Keratinocyte (primary cell): ENCODE measurements around the gene SH3GLB1. TPM values are rescaled to one million over a fixed set of nuclear protein-coding genes. Genes with fewer than 3 reads are reported as not detected.

Source experiments
- DNase-seq: peaks from one replicate; pipeline ENCODE4 v3.0.0-alpha.2; 2011; ENCODE audit warnings: low read depth, missing footprints, low spot score
- FAIRE-seq: peaks from 2 replicates; lab custom pipeline; 2011; peaks lifted over from hg19 to GRCh38; lab: Jason Lieb, UNC
- H2AFZ ChIP-seq: 2 replicates; pipeline ENCODE4 v1.6.0; 2012; ENCODE audit warnings: low read length, control low read depth, inconsistent platforms; ENCODE audit not compliant: control insufficient read depth
- H3K27ac ChIP-seq: 2 replicates; pipeline ENCODE4 v1.5.1; 2011; ENCODE audit warnings: low read length; ENCODE audit not compliant: control insufficient read depth, insufficient read depth
- H3K27me3 ChIP-seq: 3 replicates; pipeline ENCODE4 v1.6.0; 2011; ENCODE audit warnings: low read length; ENCODE audit not compliant: control insufficient read depth, insufficient read depth; ENCODE audit errors: extremely low read depth
- H3K36me3 ChIP-seq, 2 experiments: 2 replicates in 1 of 2; 3 replicates in 1 of 2; pipeline ENCODE4 v1.5.1; 2011; ENCODE audit warnings: low read length in 2 of 2, mild to moderate bottlenecking in 1 of 2; ENCODE audit not compliant: control insufficient read depth in 2 of 2, insufficient read depth in 2 of 2; ENCODE audit errors: extremely low read depth in 1 of 2
- H3K4me1 ChIP-seq: 3 replicates; pipeline ENCODE4 v1.5.1; 2011; ENCODE audit warnings: low read length; ENCODE audit not compliant: control insufficient read depth, insufficient read depth; ENCODE audit errors: extremely low read depth
- H3K4me2 ChIP-seq: 3 replicates; pipeline ENCODE4 v1.6.0; 2011; ENCODE audit warnings: low read depth, low read length; ENCODE audit not compliant: control insufficient read depth, insufficient read depth; ENCODE audit errors: extremely low read depth
- H3K4me3 ChIP-seq, 3 experiments: fragments of 200-600 bp in 1 of 3; sonication (generic) in 1 of 3; 2 replicates in 2 of 3; 3 replicates in 1 of 3; pipeline ENCODE4 v1.5.1; 2011 to 2016; ENCODE audit warnings: low read length in 3 of 3, mild to moderate bottlenecking in 3 of 3, control low read depth in 2 of 3, inconsistent platforms in 1 of 3, low read depth in 1 of 3, mixed read lengths in 1 of 3, mixed run types in 1 of 3, moderate library complexity in 1 of 3; ENCODE audit not compliant: control insufficient read depth in 2 of 3, insufficient read depth in 2 of 3; ENCODE audit errors: extremely low read depth in 1 of 3
- H3K79me2 ChIP-seq: 2 replicates; pipeline ENCODE4 v1.6.0; 2012; ENCODE audit warnings: low read length; ENCODE audit not compliant: control insufficient read depth, insufficient read depth
- H3K9ac ChIP-seq: 3 replicates; pipeline ENCODE4 v1.6.0; 2011; ENCODE audit warnings: low read length; ENCODE audit not compliant: control insufficient read depth, insufficient read depth; ENCODE audit errors: extremely low read depth
- H3K9me1 ChIP-seq: 3 replicates; pipeline ENCODE4 v1.6.0; 2011; ENCODE audit warnings: low read length; ENCODE audit not compliant: control insufficient read depth, insufficient read depth; ENCODE audit errors: extremely low read depth
- H3K9me3 ChIP-seq: 2 replicates; pipeline ENCODE4 v1.5.1; 2012; ENCODE audit warnings: low read depth, low read length; ENCODE audit not compliant: control insufficient read depth
- H4K20me1 ChIP-seq: 3 replicates; pipeline ENCODE4 v1.6.0; 2011; ENCODE audit warnings: low read length; ENCODE audit not compliant: control insufficient read depth, insufficient read depth; ENCODE audit errors: extremely low read depth
- EZH2 ChIP-seq: IDR thresholded peaks from one replicate; pipeline ENCODE4 v1.6.1; 2012; ENCODE audit warnings: inconsistent platforms, mild to moderate bottlenecking, low read length, moderate library complexity
- dilution Hi-C: fragments of 300-500 bp; cut with MboI; formaldehyde crosslinking; loops from one replicate; pipeline ENCODE4 v1.7.0; 2020; ENCODE audit warnings: low sequenced_read_pairs; ENCODE audit not compliant: extremely low pct_ligation_motif_present
- polyA plus RNA-seq, 5 experiments: library from polyadenylated mRNA; depleted of rRNA in 3 of 5; stranded (reverse) in 3 of 5; stranded (forward) in 1 of 5; unstranded in 1 of 5; fragments of >200 nt; gene quantifications; 1 replicate in 1 of 5; 2 replicates in 3 of 5; 3 replicates in 1 of 5; pipeline versions ENCODE4 v1.2.1 to v1.2.3, GENCODE V29; 2011 to 2012; ENCODE audit warnings: missing spikeins in 2 of 5, low read depth in 1 of 5, low replicate concordance in 1 of 5
- TF ChIP-seq, protein P1 (sequence below), 3 experiments: IDR thresholded peaks in 1 of 3; conservative IDR thresholded peaks in 1 of 3; optimal IDR thresholded peaks in 1 of 3; 2 replicates in 2 of 3; 3 replicates in 1 of 3; pipeline versions ENCODE3 to v1.5.1; 2011; ENCODE audit warnings: low read length in 3 of 3, mild to moderate bottlenecking in 3 of 3, moderate library complexity in 2 of 3, control low read depth in 1 of 3, inconsistent platforms in 1 of 3; ENCODE audit not compliant: insufficient read depth in 2 of 3; ENCODE audit errors: extremely low read depth in 1 of 3

The SH3GLB1 gene
- polyA plus RNA-seq, 1 donor (not counting 4 experiments of a cell fraction or from before 2014, with no cell fraction given): 77.1 TPM

DNA sequence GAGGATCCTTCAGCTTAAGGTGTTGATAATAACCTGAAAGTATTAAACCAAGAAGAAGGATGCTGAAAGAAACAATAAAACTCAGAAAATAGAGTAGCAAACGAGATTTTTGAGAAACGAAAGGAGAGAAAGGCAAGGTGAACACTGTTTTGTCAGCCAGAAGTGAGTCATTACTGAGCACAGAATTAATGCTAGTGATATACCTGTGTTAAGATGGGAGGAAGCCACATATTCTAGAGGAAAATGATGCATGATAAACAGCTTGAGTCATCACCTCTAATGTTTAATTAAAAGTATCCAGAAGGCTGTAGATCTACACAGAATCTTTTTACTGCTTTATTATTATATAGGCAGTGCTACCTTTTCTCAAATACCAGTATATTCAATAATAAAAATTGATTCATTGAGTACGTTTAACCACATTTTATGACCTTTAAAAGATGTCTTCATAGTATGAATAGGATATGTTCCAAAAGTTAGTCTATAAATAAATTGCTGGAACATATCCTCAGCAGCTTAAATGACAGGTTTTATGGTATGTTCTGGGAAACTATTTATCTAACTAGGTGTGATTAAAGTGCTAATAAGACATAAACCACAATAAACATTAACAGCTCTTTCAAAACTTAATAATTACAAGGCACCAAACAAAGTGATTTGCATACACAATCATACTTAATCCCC is 10.3 kb downstream of the SH3GLB1 start:
- dilution Hi-C loops: no loop called here
- peaks cover 82% of the 10 kb centered on the region for H3K79me2 ChIP-seq

DNA sequence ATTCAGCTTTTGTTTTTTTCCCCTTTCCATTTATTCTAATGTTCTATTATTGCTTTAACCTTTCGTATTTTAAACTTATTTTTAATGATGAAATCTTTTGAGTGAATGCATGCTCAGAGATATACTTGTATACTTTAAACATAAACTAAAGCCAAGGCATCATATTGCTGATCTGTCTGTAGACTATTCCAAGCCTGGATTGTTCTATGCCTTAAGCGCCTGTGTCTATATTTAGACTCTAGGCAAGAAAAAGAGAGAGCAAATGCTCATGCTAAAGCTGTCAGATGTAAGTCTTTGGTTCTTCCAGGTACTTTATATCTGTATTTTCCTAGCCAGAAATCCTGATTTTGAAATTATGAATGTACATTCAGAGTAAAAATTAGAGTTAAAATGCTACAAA is 14.4 kb downstream of the SH3GLB1 start:
- no peak overlapping the region for H3K27ac ChIP-seq
- FAIRE-seq (no peak), DNase-seq (no peak)
- H3K4me1 ChIP-seq: peaks cover 12% of the 10 kb centered on the region
- no peaks in the 10 kb centered on the region for H3K27me3 ChIP-seq
- H3K4me2 ChIP-seq: no peak overlapping the region
- no peak overlapping the region for H3K4me3 ChIP-seq
- dilution Hi-C loops: no loop called here
- H3K9me3 ChIP-seq: no peaks in the 10 kb centered on the region
- no peaks in the 10 kb centered on the region for H3K9me1 ChIP-seq
- peaks cover 7% of the 10 kb centered on the region for H4K20me1 ChIP-seq
- no peak overlapping the region for H3K9ac ChIP-seq
- H3K79me2 ChIP-seq: peaks cover 47% of the 10 kb centered on the region
- H2AFZ ChIP-seq: no peak overlapping the region
- TF ChIP-seq EZH2: no peak
- TF ChIP-seq, protein P1, sequence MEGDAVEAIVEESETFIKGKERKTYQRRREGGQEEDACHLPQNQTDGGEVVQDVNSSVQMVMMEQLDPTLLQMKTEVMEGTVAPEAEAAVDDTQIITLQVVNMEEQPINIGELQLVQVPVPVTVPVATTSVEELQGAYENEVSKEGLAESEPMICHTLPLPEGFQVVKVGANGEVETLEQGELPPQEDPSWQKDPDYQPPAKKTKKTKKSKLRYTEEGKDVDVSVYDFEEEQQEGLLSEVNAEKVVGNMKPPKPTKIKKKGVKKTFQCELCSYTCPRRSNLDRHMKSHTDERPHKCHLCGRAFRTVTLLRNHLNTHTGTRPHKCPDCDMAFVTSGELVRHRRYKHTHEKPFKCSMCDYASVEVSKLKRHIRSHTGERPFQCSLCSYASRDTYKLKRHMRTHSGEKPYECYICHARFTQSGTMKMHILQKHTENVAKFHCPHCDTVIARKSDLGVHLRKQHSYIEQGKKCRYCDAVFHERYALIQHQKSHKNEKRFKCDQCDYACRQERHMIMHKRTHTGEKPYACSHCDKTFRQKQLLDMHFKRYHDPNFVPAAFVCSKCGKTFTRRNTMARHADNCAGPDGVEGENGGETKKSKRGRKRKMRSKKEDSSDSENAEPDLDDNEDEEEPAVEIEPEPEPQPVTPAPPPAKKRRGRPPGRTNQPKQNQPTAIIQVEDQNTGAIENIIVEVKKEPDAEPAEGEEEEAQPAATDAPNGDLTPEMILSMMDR (optimal IDR thresholded peaks at IDR 0.05 in 1 of 3, IDR thresholded peaks at IDR 0.05 in 1 of 3, conservative IDR thresholded peaks at IDR 0.05 in 1 of 3; ENCODE audit: extremely low read depth in 1 of 3, insufficient read depth in 2 of 3, low read length in 3 of 3): no peak
- peaks cover 4 to 5% of the 10 kb centered on the region in 2 experiments for H3K36me3 ChIP-seq

More for the DNA sequence above, 10.3 kb downstream of the SH3GLB1 start:
- H3K9me3 ChIP-seq: no peaks in the 10 kb centered on the region
- no peaks in the 10 kb centered on the region for H3K27me3 ChIP-seq
- peaks cover 7% of the 10 kb centered on the region for H4K20me1 ChIP-seq
- peak overlapping the region; percentile 67 for H3K27ac ChIP-seq
- H3K36me3 ChIP-seq: peaks cover 0 to 4% of the 10 kb centered on the region in 2 experiments
- H3K4me3 ChIP-seq: peak overlapping the region; percentile 6 to 61 (median 40)
- peak overlapping the region; percentile 83 for H3K4me2 ChIP-seq
- DNase-seq: peak; percentile 25
- peak; percentile 91 for FAIRE-seq
- H3K9ac ChIP-seq: peak overlapping the region; percentile 57
- peaks cover 12% of the 10 kb centered on the region for H3K4me1 ChIP-seq
- TF ChIP-seq, protein P1 (optimal IDR thresholded peaks at IDR 0.05 in 1 of 3, IDR thresholded peaks at IDR 0.05 in 1 of 3, conservative IDR thresholded peaks at IDR 0.05 in 1 of 3; ENCODE audit: extremely low read depth in 1 of 3, insufficient read depth in 2 of 3, low read length in 3 of 3): no peak
- no peak for TF ChIP-seq EZH2
- no peaks in the 10 kb centered on the region for H3K9me1 ChIP-seq
- no peak overlapping the region for H2AFZ ChIP-seq
